ENCODE data around the gene ITGA8. TPM values are rescaled to one million over a fixed set of nuclear protein-coding genes. Genes with fewer than 3 reads are reported as not detected.

The ITGA8 gene
- total and polyA plus RNA-seq, 7 donors: 0.46 to 5.7 (median 0.81) TPM

DNA sequence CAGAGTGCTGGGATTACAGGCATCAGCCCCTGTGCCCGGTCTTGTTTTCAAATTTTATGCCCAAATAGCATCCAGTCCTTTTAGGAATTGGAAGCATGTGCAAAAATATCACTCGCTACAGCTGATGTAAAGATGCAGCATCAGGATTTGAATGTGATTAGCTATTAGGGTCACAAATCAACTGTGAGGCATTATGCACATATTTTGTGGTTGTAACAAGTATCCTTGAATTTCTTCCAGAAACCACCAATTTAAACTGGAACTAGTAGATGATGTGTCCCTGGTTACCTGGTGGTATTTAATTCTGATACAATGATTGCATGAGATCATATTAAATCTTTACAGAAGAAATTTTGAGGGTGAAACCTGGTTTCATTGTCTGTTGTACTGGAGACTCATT is 41.0 kb upstream of the ITGA8 start:
- no peak for DNase-seq
- Histone ChIP-seq H3K9me3 (no peaks in the 10 kb centered on the region), H3K4me3 (no peak overlapping the region), H3K27ac (no peak overlapping the region), H3K27me3 (no peaks in the 10 kb centered on the region), H3K4me1 (no peaks in the 10 kb centered on the region), H3K36me3 (no peaks in the 10 kb centered on the region)
- TF ChIP-seq POLR2AphosphoS5 (IDR thresholded peaks at IDR 0.05): no peak
- no peak for TF ChIP-seq EP300 (IDR thresholded peaks at IDR 0.05)
- intact Hi-C loops (cut with DNase I): no loop called here
- WGBS, 2 donors: 92 to 94% methylated on average over 2 of the region's 2 CpGs

DNA sequence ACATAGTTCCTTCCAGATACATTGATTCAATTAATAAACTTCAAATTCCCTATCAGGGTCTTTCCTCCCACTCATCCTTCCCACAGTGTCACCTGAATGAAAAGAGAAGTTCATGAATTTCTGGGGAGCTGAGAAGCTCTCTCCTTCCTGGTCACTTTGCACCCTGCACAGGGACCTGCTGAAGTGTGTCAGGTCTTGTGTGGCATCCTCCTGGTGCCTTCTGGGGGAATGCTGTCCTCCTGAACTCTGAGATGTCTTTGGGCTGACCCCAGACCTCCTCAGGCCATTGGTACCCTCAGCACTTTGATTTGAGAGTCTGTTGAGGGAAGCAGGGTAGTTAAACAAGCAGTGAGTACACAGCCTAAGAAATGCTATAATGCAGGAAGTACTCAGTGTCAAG is 39.5 kb upstream of the ITGA8 start:
- Histone ChIP-seq H3K27me3 (no peaks in the 10 kb centered on the region), H3K4me3 (no peak overlapping the region), H3K4me1 (no peaks in the 10 kb centered on the region), H3K9me3 (no peaks in the 10 kb centered on the region), H3K27ac (no peak overlapping the region), H3K36me3 (no peaks in the 10 kb centered on the region)
- intact Hi-C loops (cut with DNase I): no loop called here
- no peak for TF ChIP-seq POLR2A (IDR thresholded peaks at IDR 0.05)
- TF ChIP-seq, protein P1, sequence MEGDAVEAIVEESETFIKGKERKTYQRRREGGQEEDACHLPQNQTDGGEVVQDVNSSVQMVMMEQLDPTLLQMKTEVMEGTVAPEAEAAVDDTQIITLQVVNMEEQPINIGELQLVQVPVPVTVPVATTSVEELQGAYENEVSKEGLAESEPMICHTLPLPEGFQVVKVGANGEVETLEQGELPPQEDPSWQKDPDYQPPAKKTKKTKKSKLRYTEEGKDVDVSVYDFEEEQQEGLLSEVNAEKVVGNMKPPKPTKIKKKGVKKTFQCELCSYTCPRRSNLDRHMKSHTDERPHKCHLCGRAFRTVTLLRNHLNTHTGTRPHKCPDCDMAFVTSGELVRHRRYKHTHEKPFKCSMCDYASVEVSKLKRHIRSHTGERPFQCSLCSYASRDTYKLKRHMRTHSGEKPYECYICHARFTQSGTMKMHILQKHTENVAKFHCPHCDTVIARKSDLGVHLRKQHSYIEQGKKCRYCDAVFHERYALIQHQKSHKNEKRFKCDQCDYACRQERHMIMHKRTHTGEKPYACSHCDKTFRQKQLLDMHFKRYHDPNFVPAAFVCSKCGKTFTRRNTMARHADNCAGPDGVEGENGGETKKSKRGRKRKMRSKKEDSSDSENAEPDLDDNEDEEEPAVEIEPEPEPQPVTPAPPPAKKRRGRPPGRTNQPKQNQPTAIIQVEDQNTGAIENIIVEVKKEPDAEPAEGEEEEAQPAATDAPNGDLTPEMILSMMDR (IDR thresholded peaks at IDR 0.05): no peak
- no peak for TF ChIP-seq POLR2AphosphoS5 (IDR thresholded peaks at IDR 0.05)
- no peak for TF ChIP-seq EP300 (IDR thresholded peaks at IDR 0.05)
- DNase-seq: no peak

- H3K27ac ChIP-seq: no peak overlapping the region
- no peak overlapping the region for H3K4me3 ChIP-seq
- H3K27me3 ChIP-seq: no peaks in the 10 kb centered on the region
- no peaks in the 10 kb centered on the region for H3K36me3 ChIP-seq
- no peaks in the 10 kb centered on the region for H3K9me3 ChIP-seq
- 89 to 91% methylated on average over 5 of the region's 5 CpGs for WGBS, 2 donors
- DNase-seq: no peak
- no peak for TF ChIP-seq POLR2A (IDR thresholded peaks at IDR 0.05)
- TF ChIP-seq EP300 (IDR thresholded peaks at IDR 0.05): no peak
- TF ChIP-seq, protein P1 (IDR thresholded peaks at IDR 0.05): no peak
- no peak for TF ChIP-seq POLR2AphosphoS5 (IDR thresholded peaks at IDR 0.05)
- H3K4me1 ChIP-seq: no peaks in the 10 kb centered on the region
- intact Hi-C loops (cut with DNase I): no loop called here
These were observed 38.9 kb upstream of the ITGA8 start for GRCh38 chr10:15758618-15759017.

DNA sequence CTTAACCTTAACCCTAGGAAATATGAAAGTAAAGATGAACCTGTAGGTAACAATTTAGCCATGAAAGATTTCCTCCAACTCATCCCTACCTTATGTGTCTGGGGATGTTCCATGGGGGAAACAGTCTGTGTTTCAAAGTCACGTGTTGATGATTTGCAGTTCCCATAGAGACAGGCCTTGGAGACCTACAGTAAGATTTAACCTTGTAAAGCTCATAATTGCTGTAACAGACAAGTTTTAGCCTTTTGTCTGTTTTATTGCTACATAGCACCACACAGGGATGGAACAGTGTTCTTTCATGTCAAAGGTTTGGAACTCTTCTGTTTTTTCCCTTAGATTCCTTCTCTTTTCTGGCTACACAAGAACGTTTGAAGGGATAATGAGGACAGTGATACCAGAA is 35.2 kb upstream of the ITGA8 start:
- intact Hi-C loops (cut with DNase I): no loop called here
- no peak for TF ChIP-seq EP300 (IDR thresholded peaks at IDR 0.05)
- TF ChIP-seq, protein P1 (IDR thresholded peaks at IDR 0.05): no peak
- no peak for TF ChIP-seq POLR2AphosphoS5 (IDR thresholded peaks at IDR 0.05)

GRCh38 chr10:15751046-15751445 is 31.3 kb upstream of the ITGA8 start:
- no peaks in the 10 kb centered on the region for H3K27me3 ChIP-seq
- H3K4me1 ChIP-seq: peaks cover 0 to 2% (median under 1%) of the 10 kb centered on the region in 4 donors
- no peaks in the 10 kb centered on the region for H3K9me3 ChIP-seq
- H3K27ac ChIP-seq: no peak overlapping the region
- intact Hi-C loops (cut with DNase I): no loop called here
- no peak for TF ChIP-seq EP300 (IDR thresholded peaks at IDR 0.05)
- TF ChIP-seq POLR2AphosphoS5 (IDR thresholded peaks at IDR 0.05): no peak
- no peak for TF ChIP-seq POLR2A (IDR thresholded peaks at IDR 0.05)
- TF ChIP-seq, protein P1 (IDR thresholded peaks at IDR 0.05): no peak
- 77 to 80% methylated on average over 5 of the region's 5 CpGs for WGBS, 2 donors
- H3K36me3 ChIP-seq: no peaks in the 10 kb centered on the region
- no peak for DNase-seq
- H3K4me3 ChIP-seq: no peak overlapping the region

More for the DNA sequence above, 35.2 kb upstream of the ITGA8 start:
- Histone ChIP-seq H3K27ac (no peak overlapping the region), H3K4me1 (no peaks in the 10 kb centered on the region), H3K4me3 (no peak overlapping the region), H3K27me3 (no peaks in the 10 kb centered on the region), H3K36me3 (no peaks in the 10 kb centered on the region), H3K9me3 (no peaks in the 10 kb centered on the region)
- DNase-seq: no peak
- WGBS, 2 donors: 27 to 29% methylated on average over 2 of the region's 2 CpGs
